Gastroesophageal sphincter (tissue), 3 donors: Measurements from ENCODE around the gene PNPLA5.

Source experiments
- CTCF ChIP-seq, 4 experiments: fragments of 200-600 bp in 2 of 4; fragments of 450-650 bp in 2 of 4; sonication (generic) in 1 of 4; IDR thresholded peaks; one replicate each; pipeline ENCODE4 v1.5.1; 2017 to 2019; ENCODE audit warnings: antibody characterized with exemption in 4 of 4, mild to moderate bottlenecking in 2 of 4, moderate library complexity in 2 of 4
- POLR2A ChIP-seq, 2 donors: fragments of 450-650 bp; IDR thresholded peaks; one replicate each; pipeline ENCODE4 v1.6.1; 2017; ENCODE audit warnings: antibody characterized with exemption in 2 of 2, mild to moderate bottlenecking in 2 of 2, moderate library complexity in 1 of 2
- POLR2AphosphoS5 ChIP-seq: sonication (generic); formaldehyde crosslinking; IDR thresholded peaks from one replicate; pipeline ENCODE4 v1.6.1; 2017; ENCODE audit warnings: antibody characterized with exemption

DNA sequence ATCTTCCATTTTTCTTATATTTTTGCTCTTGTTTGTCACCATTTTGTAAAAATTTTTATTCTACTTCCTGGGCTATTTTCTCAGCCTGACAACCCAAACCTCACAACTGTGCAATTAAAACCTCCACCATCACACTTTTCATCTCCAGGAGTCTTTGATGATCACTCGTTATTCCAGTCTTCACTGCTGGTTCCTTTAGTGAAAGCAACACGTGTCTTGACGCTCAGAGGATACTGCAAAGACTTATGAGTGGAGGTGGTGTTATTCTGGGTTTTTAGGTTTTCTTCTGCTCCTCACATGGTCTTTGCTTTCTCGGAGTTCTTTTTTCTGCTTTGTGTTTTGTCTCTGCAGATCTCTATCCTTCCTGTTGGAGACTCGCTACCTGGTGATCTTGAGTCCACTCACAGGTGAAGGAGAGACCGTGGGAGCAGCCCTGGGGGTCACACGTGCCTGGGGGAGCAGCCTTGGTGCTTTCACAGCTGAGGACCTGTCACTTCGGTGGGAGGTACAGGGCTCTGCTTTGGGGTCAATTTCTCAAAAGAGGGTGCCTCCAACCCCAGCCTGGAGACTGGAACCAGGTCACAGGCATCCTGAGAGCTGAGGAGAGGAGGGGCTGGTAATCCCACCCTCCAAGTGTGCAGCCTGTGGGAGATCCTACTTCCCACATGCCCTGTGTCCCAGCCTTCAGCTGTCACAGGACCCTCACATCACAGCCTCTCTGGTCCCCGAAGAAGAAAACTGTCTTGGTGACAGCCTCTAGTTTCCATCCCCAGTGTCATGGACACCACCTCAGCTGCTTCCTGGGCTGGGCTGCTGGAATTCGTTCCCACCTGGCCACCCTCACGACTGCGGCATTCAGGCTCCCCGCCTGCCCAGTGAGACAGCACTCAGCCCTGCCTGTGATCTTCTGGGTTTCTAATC, 40.5 kb downstream of the PNPLA5 start:
- TF ChIP-seq CTCF (IDR thresholded peaks at IDR 0.05), result no peak
- no peak for TF ChIP-seq POLR2A (IDR thresholded peaks at IDR 0.05)
- no peak for TF ChIP-seq POLR2AphosphoS5
